GM18520 (cell line): ENCODE measurements around the gene ANKRD18B.
"Not testable (repeated sequence)": the region's sequence is repeated elsewhere in the genome, so short reads cannot be mapped to it uniquely, and the experiment has no call there.

ENCODE experiments used
- ATAC-seq: cut with Tn5 transposase; IDR thresholded peaks from one replicate; pipeline ENCODE4 v1.9.1; 2021; ENCODE audit not compliant: unreplicated experiment

ANKRD18B gene

GRCh38 chr9:33604936-33605335 is 80.9 kb downstream of the ANKRD18B start:
- ATAC-seq, result not testable (repeated sequence)

GRCh38 chr9:33611358-33611757 is 87.3 kb downstream of the ANKRD18B start:
- ATAC-seq, result no peak

GRCh38 chr9:33612410-33612809 is 88.4 kb downstream of the ANKRD18B start:
- not testable (repeated sequence) for ATAC-seq

- no peak for ATAC-seq
Observed at GRCh38 chr9:33614001-33614687, 90.1 kb downstream of the ANKRD18B start.

- not testable (repeated sequence) for ATAC-seq
Observed at GRCh38 chr9:33618370-33618769, 94.3 kb downstream of the ANKRD18B start.

- no peak for ATAC-seq
Observed at GRCh38 chr9:33619666-33620404, 95.8 kb downstream of the ANKRD18B start.

GRCh38 chr9:33620738-33621439 is 96.8 kb downstream of the ANKRD18B start:
- ATAC-seq, result no peak
